K562 (cell line): ENCODE data around the gene MARCHF9. TPM values are rescaled to one million over a fixed set of nuclear protein-coding genes. Genes with fewer than 3 reads are reported as not detected.
A peak's percentile ranks its signal among the peaks of the same experiment; 100 is the strongest.

Experiments
- AFF4 ChIP-seq: sonication (generic); formaldehyde crosslinking; IDR thresholded peaks from 2 replicates; pipeline ENCODE4 v1.8.0; 2023; ENCODE audit warnings: mild to moderate bottlenecking, missing genetic modification reagents
- ARID1B ChIP-seq: fragments of 450-650 bp; IDR thresholded peaks from 2 replicates; pipeline ENCODE4 v1.6.1; 2016; ENCODE audit warnings: antibody characterized with exemption, mild to moderate bottlenecking, inconsistent platforms
- ETS2 ChIP-seq: IDR thresholded peaks from 2 replicates; pipeline ENCODE4 v1.6.1; 2016; ENCODE audit warnings: borderline replicate concordance, missing genetic modification characterization, mild to moderate bottlenecking, moderate library complexity, missing compliant biosample characterization; ENCODE audit not compliant: poor library complexity, severe bottlenecking
- GTF2A2 ChIP-seq: IDR thresholded peaks from 2 replicates; pipeline ENCODE4 v1.6.1; 2016; ENCODE audit warnings: mild to moderate bottlenecking, missing genetic modification characterization, missing compliant biosample characterization
- L3MBTL2 ChIP-seq: fragments of 450-650 bp; IDR thresholded peaks from 2 replicates; pipeline ENCODE4 v1.6.1; 2016; ENCODE audit warnings: mild to moderate bottlenecking, moderate library complexity
- MYBL2 ChIP-seq, 2 experiments: fragments of 450-650 bp in 1 of 2; sonication (generic) in 1 of 2; formaldehyde crosslinking in 1 of 2; IDR thresholded peaks; 2 replicates each; pipeline versions ENCODE4 v1.6.1 to v1.8.1; 2017 to 2022; ENCODE audit warnings: borderline replicate concordance in 1 of 2, inconsistent platforms in 1 of 2, low read depth in 1 of 2, mild to moderate bottlenecking in 1 of 2, missing genetic modification reagents in 1 of 2, moderate library complexity in 1 of 2
- POLR2A ChIP-seq: fragments of 450-650 bp; conservative IDR thresholded peaks from 2 replicates; pipeline ENCODE4 v1.6.1; 2016
- PTRF ChIP-seq: fragments of 450-650 bp; IDR thresholded peaks from 2 replicates; pipeline ENCODE4 v1.6.1; 2016; ENCODE audit warnings: mild to moderate bottlenecking, missing genetic modification characterization, missing compliant biosample characterization
- RHOXF2B ChIP-seq: fragments of 250-450 bp; sonication (Bioruptor Pico); conservative IDR thresholded peaks from 2 replicates; pipeline ENCODE4 v1.5.1; 2021
- TBP ChIP-seq: optimal IDR thresholded peaks from 2 replicates; pipeline ENCODE3; 2011; ENCODE audit warnings: low read depth, low read length, improper control_type of control experiment
- TFE3 ChIP-seq: fragments of 450-650 bp; formaldehyde crosslinking; IDR thresholded peaks from 2 replicates; pipeline ENCODE4 v1.4.0; 2020; ENCODE audit warnings: mild to moderate bottlenecking, mixed read lengths
- U2AF1 ChIP-seq: fragments of 200-400 bp; formaldehyde crosslinking; optimal IDR thresholded peaks from 2 replicates; pipeline ENCODE3; 2017; ENCODE audit warnings: mild to moderate bottlenecking, low read depth, low read length, moderate library complexity
- ZFP1 ChIP-seq: fragments of 450-650 bp; formaldehyde crosslinking; IDR thresholded peaks from 2 replicates; pipeline ENCODE4 v1.4.0; 2020; ENCODE audit warnings: mild to moderate bottlenecking, mixed read lengths
- ZNF124 ChIP-seq: sonication (generic); formaldehyde crosslinking; IDR thresholded peaks from 2 replicates; pipeline ENCODE4 v1.8.1; 2022; ENCODE audit warnings: missing genetic modification reagents
- ZNF133 ChIP-seq: fragments of 250-450 bp; sonication (Bioruptor Pico); IDR thresholded peaks from 2 replicates; pipeline ENCODE4 v1.4.0; 2020; ENCODE audit warnings: mild to moderate bottlenecking
- ZNF197 ChIP-seq: fragments of 200-800 bp; sonication (Bioruptor generic); IDR thresholded peaks from 2 replicates; pipeline ENCODE4 v1.6.1; 2016; ENCODE audit warnings: low read depth, missing genetic modification characterization, missing compliant biosample characterization
- ZNF217 ChIP-seq: sonication (generic); formaldehyde crosslinking; IDR thresholded peaks from 2 replicates; pipeline ENCODE4 v1.8.0; 2022; ENCODE audit warnings: mild to moderate bottlenecking, missing genetic modification reagents
- ZNF41 ChIP-seq: fragments of 250-450 bp; sonication (Bioruptor Pico); conservative IDR thresholded peaks from 2 replicates; pipeline ENCODE4 v1.4.0; 2020; ENCODE audit warnings: mild to moderate bottlenecking
- ZNF449 ChIP-seq: fragments of 250-450 bp; sonication (Bioruptor Pico); IDR thresholded peaks from 2 replicates; pipeline ENCODE4 v1.8.0; 2022; ENCODE audit warnings: moderate library complexity, mild to moderate bottlenecking, inconsistent platforms
- ZNF507 ChIP-seq: conservative IDR thresholded peaks from 2 replicates; pipeline ENCODE4 v1.6.1; 2017; ENCODE audit warnings: missing genetic modification characterization, missing compliant biosample characterization
- ZNF75A ChIP-seq: fragments of 450-650 bp; formaldehyde crosslinking; IDR thresholded peaks from 2 replicates; pipeline ENCODE4 v1.4.0; 2020; ENCODE audit warnings: mild to moderate bottlenecking
- ZNF764 ChIP-seq: fragments of 250-450 bp; sonication (Bioruptor Pico); IDR thresholded peaks from 2 replicates; pipeline ENCODE4 v1.4.0; 2020; ENCODE audit warnings: low read depth, mild to moderate bottlenecking, moderate library complexity
- ZZZ3 ChIP-seq: fragments of 450-650 bp; IDR thresholded peaks from 2 replicates; pipeline ENCODE4 v1.6.1; 2016; ENCODE audit warnings: antibody characterized with exemption, mild to moderate bottlenecking, moderate library complexity
- polyA plus RNA-seq, 8 experiments: library from polyadenylated mRNA; depleted of rRNA in 4 of 8; stranded (reverse) in 5 of 8; unstranded in 3 of 8; fragments of >200 nt; fragmentation: Nextera tagmentation in 2 of 8; fragmentation: Illumina TruSeq in 1 of 8; extraction: Ambion mirVana in 2 of 8; extraction: Trizol in 1 of 8; gene quantifications; 2 replicates each; pipeline versions ENCODE4 v1.2.1 to v1.2.3, GENCODE V29; 2011 to 2014; ENCODE audit warnings: inconsistent platforms in 1 of 8, missing spikeins in 1 of 8
- total RNA-seq, 7 experiments: library from RNA; depleted of rRNA in 6 of 7; stranded (reverse); fragments of >200 nt in 6 of 7; fragmentation: Illumina TruSeq in 2 of 7; extraction: Trizol in 2 of 7; gene quantifications; 2 replicates each; pipeline versions ENCODE4 v1.2.1 to v1.2.3, GENCODE V29; 2011 to 2021; ENCODE audit warnings: low replicate concordance in 1 of 7

MARCHF9 gene
- total and polyA plus RNA-seq, 9 of the 15 experiments (the other 6 are each of a cell fraction or from before 2014, with no cell fraction given), result 0.80 to 12.4 (median 6.2) TPM

GRCh38 chr12:57735952-57736740, 18.8 kb upstream of the MARCHF9 start (continued):
- TF ChIP-seq ZNF764 (no peak), U2AF1 (no peak), ZNF75A (CRISPR knock-in tag) (no peak), POLR2A (no peak), ZNF217 (CRISPR knock-in tag) (no peak), PTRF (no peak), MYBL2 (IDR thresholded peaks at IDR 0.05; ENCODE audit: low read depth) (no peak), MYBL2 (CRISPR knock-in tag; IDR thresholded peaks at IDR 0.05; ENCODE audit: borderline replicate concordance) (no peak), ZNF507 (tag) (no peak), RHOXF2B (no peak), ARID1B (no peak), ZZZ3 (peak; percentile 89; the same call in 1 of the 2 replicates), GTF2A2 (tag) (no peak), ETS2 (tag) (no peak), ZNF449 (no peak), L3MBTL2 (peak; percentile 63), TFE3 (CRISPR knock-in tag) (no peak), ZNF124 (CRISPR knock-in tag) (no peak), TBP (no peak), ZFP1 (CRISPR knock-in tag) (no peak), ZNF41 (CRISPR knock-in tag) (no peak), AFF4 (CRISPR knock-in tag) (no peak), ZNF133 (CRISPR knock-in tag) (no peak), ZNF197 (CRISPR knock-in tag) (no peak)
